ENCODE results near the gene WDR76.

GRCh38 chr15:43908516-43909050 is 81.8 kb downstream of the WDR76 start:
- TF ChIP-seq POLR2A (IDR thresholded peaks at IDR 0.05) (no peak), CTCF (IDR thresholded peaks at IDR 0.05) (no peak)

Measured in Peyer's patch (tissue), 4 donors.